ENCODE measurements around the gene MGAT4B.

MGAT4B gene

GRCh38 chr5:179767496-179768100 lies 39.1 kb downstream of the MGAT4B start:
- H3K4me3 ChIP-seq (ENCODE audit: control insufficient read depth in 1 of 7, extremely low read depth in 1 of 7, insufficient read depth in 4 of 7, low read depth in 2 of 7, low read length in 6 of 7) = no peak overlapping the region
- POLR2A ChIA-PET = interaction anchor here (1.3 kb wide), 1 partner anchor 26 kb away, joined by 4 read pairs; the partner anchor contains the start of gene LTC4S
- H3K27ac ChIP-seq (ENCODE audit: insufficient read depth in 1 of 2, low read depth in 1 of 2, low read length in 2 of 2, poor library complexity in 1 of 2, severe bottlenecking in 2 of 2) = no peak overlapping the region
- H3K9me3 ChIP-seq (ENCODE audit: control extremely low read depth in 1 of 5, control insufficient read depth in 4 of 5, insufficient read depth in 2 of 5, low read depth in 1 of 5, low read length in 4 of 5) = no peaks in the 10 kb centered on the region
- peaks cover 19 to 63% (median 37%) of the 10 kb centered on the region in 4 experiments for H3K36me3 ChIP-seq (ENCODE audit: control insufficient read depth in 4 of 4, insufficient read depth in 4 of 4, low read length in 3 of 4)
- CTCF ChIA-PET = interaction anchor here (1.3 to 12.6 kb wide), 4 partner anchors 13 to 174 kb away, joined by 3 to 211 read pairs (median 74); partner anchors contain the start of gene LTC4S
- peak in 2 of 3 donors; percentile 47 to 55 for DNase-seq
- WGBS (ENCODE audit: insufficient coverage) = 100% methylated on average over 4 of the region's 9 CpGs
- H3K27me3 ChIP-seq (replicated peaks in 2 of 5; ENCODE audit: control insufficient read depth in 4 of 5, insufficient read depth in 5 of 5, low read length in 4 of 5) = no peaks in the 10 kb centered on the region
- H3K4me1 ChIP-seq (ENCODE audit: control extremely low read depth in 1 of 4, control insufficient read depth in 4 of 4, insufficient read depth in 4 of 4, low read length in 3 of 4) = peaks cover 11 to 65% (median 44%) of the 10 kb centered on the region in 4 experiments

DNA sequence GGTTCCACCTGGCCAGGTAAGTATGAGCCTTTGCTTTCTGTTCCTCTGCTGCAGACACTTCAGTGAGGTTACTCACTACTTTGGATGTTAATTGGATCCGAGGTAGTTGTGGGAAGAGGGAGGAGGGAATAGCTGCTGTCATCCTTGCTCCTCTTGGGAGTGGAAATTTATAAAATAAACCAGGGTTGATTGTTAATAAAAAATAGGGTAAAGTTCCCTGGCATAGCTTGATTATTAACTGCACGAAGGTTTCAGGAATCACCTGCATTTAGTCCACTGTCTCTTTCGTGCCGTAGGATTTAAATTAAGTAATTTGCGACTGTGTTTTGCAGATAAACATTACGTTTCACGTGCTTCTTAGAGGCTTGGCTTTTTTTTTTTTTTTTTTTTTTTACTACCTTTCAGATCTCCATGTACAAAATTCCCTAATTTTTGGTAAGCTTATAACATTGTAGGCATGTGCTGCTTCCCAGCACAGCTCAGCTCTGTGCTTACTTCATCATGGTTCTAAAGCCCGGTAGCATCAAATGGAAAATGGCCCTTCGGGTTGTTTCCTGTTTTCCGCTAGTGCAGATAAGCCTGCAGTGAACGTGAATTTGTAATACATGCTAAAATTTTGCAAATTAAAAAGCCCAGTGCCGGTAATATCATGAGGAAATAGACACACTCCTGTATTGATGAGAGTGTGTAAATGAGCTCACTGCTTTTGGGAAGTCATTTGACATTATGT lies 39.8 kb downstream of the MGAT4B start:
- no peaks in the 10 kb centered on the region for H3K9me3 ChIP-seq (ENCODE audit: control extremely low read depth in 1 of 5, control insufficient read depth in 4 of 5, insufficient read depth in 2 of 5, low read depth in 1 of 5, low read length in 4 of 5)
- no peak overlapping the region for H3K27ac ChIP-seq (ENCODE audit: insufficient read depth in 1 of 2, low read depth in 1 of 2, low read length in 2 of 2, poor library complexity in 1 of 2, severe bottlenecking in 2 of 2)
- 38% methylated on average over 8 of the region's 12 CpGs for WGBS (ENCODE audit: insufficient coverage)
- POLR2A ChIA-PET = interaction anchor here (1.3 kb wide), 1 partner anchor 27 kb away, joined by 4 read pairs; the partner anchor contains the start of gene LTC4S
- H3K4me1 ChIP-seq (ENCODE audit: control extremely low read depth in 1 of 4, control insufficient read depth in 4 of 4, insufficient read depth in 4 of 4, low read length in 3 of 4) = peaks cover 12 to 72% (median 51%) of the 10 kb centered on the region in 4 experiments
- peak in 1 of 3 donors; percentile 28 for DNase-seq
- CTCF ChIA-PET = interaction anchor here (0.6 to 12.6 kb wide), 7 partner anchors 14 to 1142 kb away, joined by 3 to 211 read pairs (median 4); partner anchors contain the start of gene LTC4S
- peak overlapping the region in 1 of 7 experiments; percentile 25 for H3K4me3 ChIP-seq (ENCODE audit: control insufficient read depth in 1 of 7, extremely low read depth in 1 of 7, insufficient read depth in 4 of 7, low read depth in 2 of 7, low read length in 6 of 7)
- no peaks in the 10 kb centered on the region for H3K27me3 ChIP-seq (replicated peaks in 2 of 5; ENCODE audit: control insufficient read depth in 4 of 5, insufficient read depth in 5 of 5, low read length in 4 of 5)
- H3K36me3 ChIP-seq (ENCODE audit: control insufficient read depth in 4 of 4, insufficient read depth in 4 of 4, low read length in 3 of 4) = peaks cover 16 to 59% (median 32%) of the 10 kb centered on the region in 4 experiments

GRCh38 chr5:179766021-179766725 lies 40.5 kb downstream of the MGAT4B start:
- H3K9me3 ChIP-seq (ENCODE audit: control extremely low read depth in 1 of 5, control insufficient read depth in 4 of 5, insufficient read depth in 2 of 5, low read depth in 1 of 5, low read length in 4 of 5) = no peaks in the 10 kb centered on the region
- WGBS (ENCODE audit: insufficient coverage) = 53% methylated on average over 19 of the region's 20 CpGs
- POLR2A ChIA-PET = interaction anchor here (1.3 kb wide), 1 partner anchor 28 kb away, joined by 4 read pairs; the partner anchor contains the start of gene LTC4S
- H3K27ac ChIP-seq (ENCODE audit: insufficient read depth in 1 of 2, low read depth in 1 of 2, low read length in 2 of 2, poor library complexity in 1 of 2, severe bottlenecking in 2 of 2) = peak overlapping the region in 1 of 2 experiments; percentile 17
- H3K27me3 ChIP-seq (replicated peaks in 2 of 5; ENCODE audit: control insufficient read depth in 4 of 5, insufficient read depth in 5 of 5, low read length in 4 of 5) = no peaks in the 10 kb centered on the region
- DNase-seq = peak; percentile 49 to 81 (median 77)
- CTCF ChIA-PET = interaction anchor here (0.6 to 12.6 kb wide), 7 partner anchors 14 to 1141 kb away, joined by 3 to 211 read pairs (median 3); partner anchors contain the start of gene LTC4S
- H3K36me3 ChIP-seq (ENCODE audit: control insufficient read depth in 4 of 4, insufficient read depth in 4 of 4, low read length in 3 of 4) = peaks cover 16 to 52% (median 28%) of the 10 kb centered on the region in 4 experiments
- peaks cover 15 to 76% (median 53%) of the 10 kb centered on the region in 4 experiments for H3K4me1 ChIP-seq (ENCODE audit: control extremely low read depth in 1 of 4, control insufficient read depth in 4 of 4, insufficient read depth in 4 of 4, low read length in 3 of 4)
- no peak overlapping the region for H3K4me3 ChIP-seq (ENCODE audit: control insufficient read depth in 1 of 7, extremely low read depth in 1 of 7, insufficient read depth in 4 of 7, low read depth in 2 of 7, low read length in 6 of 7)

DNA sequence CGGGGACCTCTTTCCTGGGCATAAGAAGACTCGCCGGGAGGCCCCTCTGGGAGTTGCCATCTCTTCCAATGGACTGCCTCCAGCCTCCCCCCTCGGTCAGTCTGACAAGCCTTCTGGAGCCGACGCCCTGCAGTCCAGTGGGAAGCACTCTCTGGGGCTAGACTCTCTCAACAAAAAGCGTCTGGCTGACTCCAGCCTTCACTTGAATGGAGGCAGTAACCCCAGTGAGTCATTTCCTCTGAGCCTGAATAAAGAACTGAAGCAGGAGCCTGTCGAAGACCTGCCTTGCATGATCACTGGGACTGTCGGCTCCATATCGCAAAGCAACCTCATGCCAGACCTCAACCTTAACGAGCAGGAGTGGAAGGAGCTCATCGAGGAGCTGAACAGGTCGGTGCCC lies 41.3 kb downstream of the MGAT4B start:
- CTCF ChIA-PET = interaction anchor here (0.7 to 12.6 kb wide), 5 partner anchors 12 to 36 kb away, joined by 3 to 211 read pairs (median 29); partner anchors contain the start of gene LTC4S
- 77% methylated on average over 13 of the region's 13 CpGs for WGBS (ENCODE audit: insufficient coverage)
- Histone ChIP-seq H3K4me1 (ENCODE audit: control extremely low read depth in 1 of 4, control insufficient read depth in 4 of 4, insufficient read depth in 4 of 4, low read length in 3 of 4) (peaks cover 15 to 70% (median 52%) of the 10 kb centered on the region in 4 experiments), H3K27me3 (replicated peaks in 2 of 5; ENCODE audit: control insufficient read depth in 4 of 5, insufficient read depth in 5 of 5, low read length in 4 of 5) (no peaks in the 10 kb centered on the region), H3K4me3 (ENCODE audit: control insufficient read depth in 1 of 7, extremely low read depth in 1 of 7, insufficient read depth in 4 of 7, low read depth in 2 of 7, low read length in 6 of 7) (peak overlapping the region in 1 of 7 experiments; percentile 10), H3K27ac (ENCODE audit: insufficient read depth in 1 of 2, low read depth in 1 of 2, low read length in 2 of 2, poor library complexity in 1 of 2, severe bottlenecking in 2 of 2) (no peak overlapping the region), H3K36me3 (ENCODE audit: control insufficient read depth in 4 of 4, insufficient read depth in 4 of 4, low read length in 3 of 4) (peaks cover 9 to 45% (median 24%) of the 10 kb centered on the region in 4 experiments), H3K9me3 (ENCODE audit: control extremely low read depth in 1 of 5, control insufficient read depth in 4 of 5, insufficient read depth in 2 of 5, low read depth in 1 of 5, low read length in 4 of 5) (no peaks in the 10 kb centered on the region)
- DNase-seq = peak in 2 of 3 donors; percentile 40 to 46
- POLR2A ChIA-PET = no interaction called here

GRCh38 chr5:179764056-179764455 lies 42.6 kb downstream of the MGAT4B start:
- CTCF ChIA-PET = interaction anchor here (1.2 to 12.6 kb wide), 14 partner anchors 8 to 150 kb away, joined by 3 to 211 read pairs (median 11); partner anchors contain the start of genes LTC4S and SQSTM1
- WGBS (ENCODE audit: insufficient coverage) = 69% methylated on average over 4 of the region's 8 CpGs
- POLR2A ChIA-PET = no interaction called here
- Histone ChIP-seq H3K4me1 (ENCODE audit: control extremely low read depth in 1 of 4, control insufficient read depth in 4 of 4, insufficient read depth in 4 of 4, low read length in 3 of 4) (peaks cover 17 to 77% (median 61%) of the 10 kb centered on the region in 4 experiments), H3K36me3 (ENCODE audit: control insufficient read depth in 4 of 4, insufficient read depth in 4 of 4, low read length in 3 of 4) (peaks cover 6 to 38% (median 16%) of the 10 kb centered on the region in 4 experiments), H3K4me3 (ENCODE audit: control insufficient read depth in 1 of 7, extremely low read depth in 1 of 7, insufficient read depth in 4 of 7, low read depth in 2 of 7, low read length in 6 of 7) (no peak overlapping the region), H3K27ac (ENCODE audit: insufficient read depth in 1 of 2, low read depth in 1 of 2, low read length in 2 of 2, poor library complexity in 1 of 2, severe bottlenecking in 2 of 2) (no peak overlapping the region), H3K9me3 (ENCODE audit: control extremely low read depth in 1 of 5, control insufficient read depth in 4 of 5, insufficient read depth in 2 of 5, low read depth in 1 of 5, low read length in 4 of 5) (no peaks in the 10 kb centered on the region), H3K27me3 (replicated peaks in 2 of 5; ENCODE audit: control insufficient read depth in 4 of 5, insufficient read depth in 5 of 5, low read length in 4 of 5) (no peaks in the 10 kb centered on the region)
- DNase-seq = no peak

- Histone ChIP-seq H3K9me3 (ENCODE audit: control extremely low read depth in 1 of 5, control insufficient read depth in 4 of 5, insufficient read depth in 2 of 5, low read depth in 1 of 5, low read length in 4 of 5) (no peaks in the 10 kb centered on the region), H3K36me3 (ENCODE audit: control insufficient read depth in 4 of 4, insufficient read depth in 4 of 4, low read length in 3 of 4) (peaks cover 4 to 33% (median 11%) of the 10 kb centered on the region in 4 experiments), H3K27me3 (replicated peaks in 2 of 5; ENCODE audit: control insufficient read depth in 4 of 5, insufficient read depth in 5 of 5, low read length in 4 of 5) (no peaks in the 10 kb centered on the region), H3K4me3 (ENCODE audit: control insufficient read depth in 1 of 7, extremely low read depth in 1 of 7, insufficient read depth in 4 of 7, low read depth in 2 of 7, low read length in 6 of 7) (no peak overlapping the region), H3K4me1 (ENCODE audit: control extremely low read depth in 1 of 4, control insufficient read depth in 4 of 4, insufficient read depth in 4 of 4, low read length in 3 of 4) (peaks cover 17 to 75% (median 63%) of the 10 kb centered on the region in 4 experiments), H3K27ac (ENCODE audit: insufficient read depth in 1 of 2, low read depth in 1 of 2, low read length in 2 of 2, poor library complexity in 1 of 2, severe bottlenecking in 2 of 2) (no peak overlapping the region)
- DNase-seq = peak; percentile 63 to 81 (median 78)
- ChIA-PET CTCF (interaction anchor here (0.6 to 12.6 kb wide), 23 partner anchors 9 to 252 kb away, joined by 3 to 211 read pairs (median 6); partner anchors contain the start of genes LTC4S and SQSTM1), POLR2A (interaction anchor here (0.6 to 1.5 kb wide), 3 partner anchors 32 to 1517 kb away, joined by 3 to 9 read pairs (median 3); no protein-coding TSS in a partner anchor)
- WGBS (ENCODE audit: insufficient coverage) = 45% methylated on average over 6 of the region's 10 CpGs
Measured at GRCh38 chr5:179763215-179763945, 43.3 kb downstream of the MGAT4B start.
